GM12874 (cell line): ENCODE measurements around the gene TDRD9.

Experiments used
- CTCF ChIP-seq: IDR thresholded peaks from 2 replicates; pipeline ENCODE4 v1.5.1; 2011; ENCODE audit warnings: low read depth, mild to moderate bottlenecking, control low read depth, low read length, moderate library complexity; ENCODE audit not compliant: insufficient read depth

Gene TDRD9

GRCh38 chr14:103889313-103890051 is 38.8 kb upstream of the TDRD9 start:
- no peak for TF ChIP-seq CTCF

- TF ChIP-seq CTCF = no peak
These were observed 38.2 kb upstream of the TDRD9 start for GRCh38 chr14:103890052-103890371.

GRCh38 chr14:103890821-103891666 is 37.2 kb upstream of the TDRD9 start:
- TF ChIP-seq CTCF = no peak

- no peak for TF ChIP-seq CTCF
These were observed 36.5 kb upstream of the TDRD9 start for GRCh38 chr14:103891667-103892215.

GRCh38 chr14:103892247-103892646 is 36.0 kb upstream of the TDRD9 start:
- no peak for TF ChIP-seq CTCF

- TF ChIP-seq CTCF = no peak
These were observed 34.1 kb upstream of the TDRD9 start for GRCh38 chr14:103894034-103894722.

- TF ChIP-seq CTCF = no peak
These were observed 33.6 kb upstream of the TDRD9 start for GRCh38 chr14:103894723-103895059.
